ENCODE results near the gene MYOM3. TPM values are rescaled to one million over a fixed set of nuclear protein-coding genes. Genes with fewer than 3 reads are reported as not detected.

Gene MYOM3
- total RNA-seq, 1 experiment from 2014 or later: 7.9 TPM

- Histone ChIP-seq H3K4me3 (replicated peaks in 1 of 2; ENCODE audit: low read depth in 1 of 2, low read length in 2 of 2) (no peak overlapping the region), H4K20me1 (ENCODE audit: insufficient read depth) (no peaks in the 10 kb centered on the region), H3K4me1 (ENCODE audit: control insufficient read depth in 1 of 2, insufficient read depth in 2 of 2, low read length in 2 of 2) (no peaks in the 10 kb centered on the region), H3K9me2 (ENCODE audit: insufficient read depth) (no peaks in the 10 kb centered on the region), H3K9ac (ENCODE audit: low read length) (no peak overlapping the region), H3K36me3 (ENCODE audit: control insufficient read depth in 1 of 2, insufficient read depth in 2 of 2, low read length in 2 of 2) (no peaks in the 10 kb centered on the region), H3K27ac (ENCODE audit: low read depth, low read length) (no peak overlapping the region), H3K9me3 (ENCODE audit: control insufficient read depth in 1 of 2, insufficient read depth in 1 of 2, low read depth in 1 of 2, low read length in 2 of 2) (no peaks in the 10 kb centered on the region), H2AFZ (ENCODE audit: low read depth, low read length, poor library complexity, severe bottlenecking) (no peak overlapping the region), H3K27me3 (ENCODE audit: insufficient read depth, low read length) (no peaks in the 10 kb centered on the region), H3K79me2 (ENCODE audit: insufficient read depth, low read length) (no peaks in the 10 kb centered on the region), H3K4me2 (ENCODE audit: low read length) (no peak overlapping the region)
- ATAC-seq (no peak), DNase-seq (ENCODE audit: low read depth, low spot score) (no peak)
- no TSS peak for BruUV-seq (replicated peaks)
- TF ChIP-seq SIN3A (IDR thresholded peaks at IDR 0.05; ENCODE audit: low read depth): no peak
- TF ChIP-seq RAD21 (IDR thresholded peaks at IDR 0.05; ENCODE audit: low read depth): no peak
- no peak for TF ChIP-seq ZNF274 (IDR thresholded peaks at IDR 0.05; ENCODE audit: low read depth, low read length)
- TF ChIP-seq, protein P1, sequence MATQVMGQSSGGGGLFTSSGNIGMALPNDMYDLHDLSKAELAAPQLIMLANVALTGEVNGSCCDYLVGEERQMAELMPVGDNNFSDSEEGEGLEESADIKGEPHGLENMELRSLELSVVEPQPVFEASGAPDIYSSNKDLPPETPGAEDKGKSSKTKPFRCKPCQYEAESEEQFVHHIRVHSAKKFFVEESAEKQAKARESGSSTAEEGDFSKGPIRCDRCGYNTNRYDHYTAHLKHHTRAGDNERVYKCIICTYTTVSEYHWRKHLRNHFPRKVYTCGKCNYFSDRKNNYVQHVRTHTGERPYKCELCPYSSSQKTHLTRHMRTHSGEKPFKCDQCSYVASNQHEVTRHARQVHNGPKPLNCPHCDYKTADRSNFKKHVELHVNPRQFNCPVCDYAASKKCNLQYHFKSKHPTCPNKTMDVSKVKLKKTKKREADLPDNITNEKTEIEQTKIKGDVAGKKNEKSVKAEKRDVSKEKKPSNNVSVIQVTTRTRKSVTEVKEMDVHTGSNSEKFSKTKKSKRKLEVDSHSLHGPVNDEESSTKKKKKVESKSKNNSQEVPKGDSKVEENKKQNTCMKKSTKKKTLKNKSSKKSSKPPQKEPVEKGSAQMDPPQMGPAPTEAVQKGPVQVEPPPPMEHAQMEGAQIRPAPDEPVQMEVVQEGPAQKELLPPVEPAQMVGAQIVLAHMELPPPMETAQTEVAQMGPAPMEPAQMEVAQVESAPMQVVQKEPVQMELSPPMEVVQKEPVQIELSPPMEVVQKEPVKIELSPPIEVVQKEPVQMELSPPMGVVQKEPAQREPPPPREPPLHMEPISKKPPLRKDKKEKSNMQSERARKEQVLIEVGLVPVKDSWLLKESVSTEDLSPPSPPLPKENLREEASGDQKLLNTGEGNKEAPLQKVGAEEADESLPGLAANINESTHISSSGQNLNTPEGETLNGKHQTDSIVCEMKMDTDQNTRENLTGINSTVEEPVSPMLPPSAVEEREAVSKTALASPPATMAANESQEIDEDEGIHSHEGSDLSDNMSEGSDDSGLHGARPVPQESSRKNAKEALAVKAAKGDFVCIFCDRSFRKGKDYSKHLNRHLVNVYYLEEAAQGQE (IDR thresholded peaks at IDR 0.05; ENCODE audit: low read depth): no peak
- TF ChIP-seq, protein P2, sequence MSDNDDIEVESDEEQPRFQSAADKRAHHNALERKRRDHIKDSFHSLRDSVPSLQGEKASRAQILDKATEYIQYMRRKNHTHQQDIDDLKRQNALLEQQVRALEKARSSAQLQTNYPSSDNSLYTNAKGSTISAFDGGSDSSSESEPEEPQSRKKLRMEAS (IDR thresholded peaks at IDR 0.05): no peak
- TF ChIP-seq, protein P3, sequence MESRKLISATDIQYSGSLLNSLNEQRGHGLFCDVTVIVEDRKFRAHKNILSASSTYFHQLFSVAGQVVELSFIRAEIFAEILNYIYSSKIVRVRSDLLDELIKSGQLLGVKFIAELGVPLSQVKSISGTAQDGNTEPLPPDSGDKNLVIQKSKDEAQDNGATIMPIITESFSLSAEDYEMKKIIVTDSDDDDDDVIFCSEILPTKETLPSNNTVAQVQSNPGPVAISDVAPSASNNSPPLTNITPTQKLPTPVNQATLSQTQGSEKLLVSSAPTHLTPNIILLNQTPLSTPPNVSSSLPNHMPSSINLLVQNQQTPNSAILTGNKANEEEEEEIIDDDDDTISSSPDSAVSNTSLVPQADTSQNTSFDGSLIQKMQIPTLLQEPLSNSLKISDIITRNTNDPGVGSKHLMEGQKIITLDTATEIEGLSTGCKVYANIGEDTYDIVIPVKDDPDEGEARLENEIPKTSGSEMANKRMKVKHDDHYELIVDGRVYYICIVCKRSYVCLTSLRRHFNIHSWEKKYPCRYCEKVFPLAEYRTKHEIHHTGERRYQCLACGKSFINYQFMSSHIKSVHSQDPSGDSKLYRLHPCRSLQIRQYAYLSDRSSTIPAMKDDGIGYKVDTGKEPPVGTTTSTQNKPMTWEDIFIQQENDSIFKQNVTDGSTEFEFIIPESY (IDR thresholded peaks at IDR 0.05; ENCODE audit: extremely low read depth, insufficient replicate concordance, low read length): no peak
- no peak for TF ChIP-seq YY1 (IDR thresholded peaks at IDR 0.05; ENCODE audit: extremely low read depth, insufficient replicate concordance, low read depth, low read length)
- TF ChIP-seq, protein P4, sequence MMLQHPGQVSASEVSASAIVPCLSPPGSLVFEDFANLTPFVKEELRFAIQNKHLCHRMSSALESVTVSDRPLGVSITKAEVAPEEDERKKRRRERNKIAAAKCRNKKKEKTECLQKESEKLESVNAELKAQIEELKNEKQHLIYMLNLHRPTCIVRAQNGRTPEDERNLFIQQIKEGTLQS (IDR thresholded peaks at IDR 0.05): no peak
- TF ChIP-seq POLR2AphosphoS5 (IDR thresholded peaks at IDR 0.05; ENCODE audit: low read depth, low read length): no peak
- TF ChIP-seq TCF7L2 (IDR thresholded peaks at IDR 0.05; ENCODE audit: borderline replicate concordance, extremely low read depth, insufficient read depth, insufficient read length): no peak
- TF ChIP-seq EZH2phosphoT487 (IDR thresholded peaks at IDR 0.05; ENCODE audit: borderline replicate concordance): no peak
- ChIA-PET CTCF (no interaction called here), POLR2A (no interaction called here), RAD21 (ENCODE audit: low non-redundant PET in 1 of 2, low total read pairs in 2 of 2, uncharacterized antibody in 2 of 2, unreplicated experiment in 2 of 2) (no interaction called here)
- intact Hi-C loops (cut with micrococcal nuclease): no loop called here
Observed at GRCh38 chr1:24092979-24093378, 19.0 kb downstream of the MYOM3 start.
